Forelimb muscle (tissue), 1 donor: ENCODE results near the gene AVPI1. TPM values are rescaled to one million over a fixed set of nuclear protein-coding genes. Genes with fewer than 3 reads are reported as not detected.
"Not testable (repeated sequence)": the region's sequence is repeated elsewhere in the genome, so short reads cannot be mapped to it uniquely, and the experiment has no call there.

ENCODE experiments used
- DNase-seq: peaks from one replicate; pipeline ENCODE4 v3.0.0-alpha.2; 2013; ENCODE audit warnings: low read depth
- polyA plus RNA-seq: library from polyadenylated mRNA; unstranded; fragments of 120-200 nt; gene quantifications from one replicate; pipeline ENCODE4 v1.2.1, GENCODE V29; 2013; ENCODE audit not compliant: insufficient read length

AVPI1 gene
- polyA plus RNA-seq, 1 donor = 6.0 TPM

GRCh38 chr10:97640868-97641811 is 45.9 kb downstream of the AVPI1 start:
- no peak for DNase-seq

DNA sequence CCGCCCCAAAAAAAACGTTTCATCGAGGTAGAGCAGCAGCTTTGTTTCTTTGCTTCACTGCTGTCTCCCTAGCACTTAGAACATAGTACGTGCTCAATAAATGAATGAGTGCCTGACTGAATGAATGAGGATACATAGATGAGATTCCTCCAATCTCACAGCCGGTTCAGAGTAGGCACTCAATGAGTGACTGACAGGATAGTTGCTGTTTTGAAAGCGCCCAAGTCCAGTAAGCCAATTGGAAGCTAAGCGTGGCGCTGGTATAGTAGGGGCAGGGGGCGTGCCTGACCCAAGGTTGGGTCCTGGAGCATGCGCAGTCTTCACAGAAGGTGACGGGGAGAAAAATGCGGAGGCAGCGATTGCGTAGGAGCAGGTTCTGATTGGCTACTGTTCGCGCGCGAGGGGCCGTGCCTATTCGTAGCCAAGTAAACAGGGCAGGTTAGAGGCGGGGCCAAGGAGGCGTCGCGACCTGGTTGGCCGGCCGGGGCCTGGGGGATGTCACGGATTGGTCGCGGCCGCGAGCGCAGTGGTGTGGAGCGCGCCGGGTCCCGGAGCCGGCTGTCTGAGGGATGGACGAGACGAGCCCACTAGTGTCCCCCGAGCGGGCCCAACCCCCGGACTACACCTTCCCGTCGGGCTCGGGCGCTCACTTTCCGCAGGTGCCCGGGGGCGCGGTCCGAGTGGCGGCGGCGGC is 46.7 kb downstream of the AVPI1 start, which contains the start of gene PI4K2A:
PI4K2A (plus strand) TSS at position 498 of the 694 bp plus-strand sequence; CDS start at position 570, 72 bp downstream.
- DNase-seq = peak; percentile 92

- DNase-seq = not testable (repeated sequence)
Measured at GRCh38 chr10:97639090-97639489, 48.0 kb downstream of the AVPI1 start.

DNA sequence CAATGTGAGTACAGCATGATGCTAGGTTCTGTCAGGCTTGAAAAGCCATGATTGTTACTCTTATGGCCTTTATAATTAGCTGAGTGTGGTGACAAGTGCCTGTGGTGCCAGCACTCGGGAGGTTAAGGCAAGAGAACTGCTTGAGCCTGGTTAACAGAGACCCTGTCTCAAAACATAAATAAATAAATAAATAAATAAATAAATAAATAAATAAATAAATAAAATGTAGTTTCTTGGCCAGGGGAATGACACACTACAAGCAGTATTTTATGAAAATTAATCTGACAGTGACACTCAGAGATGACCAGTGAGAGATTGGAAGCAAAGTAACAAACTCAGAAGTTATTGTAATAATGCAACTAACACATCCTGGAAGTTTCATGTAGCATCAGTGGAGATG is 51.5 kb downstream of the AVPI1 start:
- DNase-seq = no peak

- DNase-seq = no peak
Measured at GRCh38 chr10:97633921-97634320, 53.1 kb downstream of the AVPI1 start.

GRCh38 chr10:97632949-97633884 is 53.8 kb downstream of the AVPI1 start, which contains the start of gene MORN4:
Gene MORN4, minus strand, starts transcription at chr10:97633500. Its CDS starts 13,847 bp downstream, at chr10:97619653.
- peak; percentile 62 for DNase-seq

DNA sequence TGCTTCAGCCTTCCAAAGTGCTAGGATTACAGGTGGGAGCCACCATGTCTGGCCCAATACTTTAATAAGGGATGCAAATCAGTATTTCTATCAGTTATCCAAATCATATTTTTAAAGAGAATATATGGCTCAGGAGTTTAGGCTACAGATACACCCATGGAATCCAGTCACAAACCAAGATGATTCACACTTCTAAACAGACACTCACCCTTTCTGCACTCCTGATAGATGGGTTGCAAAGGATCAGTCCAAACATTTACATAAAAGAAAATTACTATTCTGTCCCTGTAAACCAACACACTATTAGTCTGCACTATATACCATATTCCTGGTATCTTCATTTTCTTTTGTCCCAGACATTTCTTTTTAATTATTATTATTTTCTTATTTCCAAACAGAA is 55.9 kb downstream of the AVPI1 start:
- no peak for DNase-seq

DNA sequence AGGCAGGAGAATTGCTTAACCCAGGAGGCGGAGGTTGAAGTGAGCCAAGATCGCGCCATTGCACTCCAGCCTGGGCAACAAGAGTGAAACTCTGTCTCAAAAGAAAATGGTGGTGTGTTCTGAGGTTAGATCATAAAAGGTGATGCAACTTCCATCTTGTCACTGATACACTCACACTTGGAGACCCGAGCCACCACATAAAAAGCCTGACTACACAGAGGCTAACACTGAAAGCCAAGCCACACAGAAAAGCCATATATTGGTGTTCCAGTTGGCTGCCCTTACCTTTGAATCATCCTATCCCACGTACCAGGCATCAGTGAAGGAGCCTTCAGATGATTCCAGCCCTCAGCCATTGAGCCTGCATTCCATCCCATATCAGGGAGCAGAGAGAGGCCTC is 57.8 kb downstream of the AVPI1 start:
- no peak for DNase-seq

DNA sequence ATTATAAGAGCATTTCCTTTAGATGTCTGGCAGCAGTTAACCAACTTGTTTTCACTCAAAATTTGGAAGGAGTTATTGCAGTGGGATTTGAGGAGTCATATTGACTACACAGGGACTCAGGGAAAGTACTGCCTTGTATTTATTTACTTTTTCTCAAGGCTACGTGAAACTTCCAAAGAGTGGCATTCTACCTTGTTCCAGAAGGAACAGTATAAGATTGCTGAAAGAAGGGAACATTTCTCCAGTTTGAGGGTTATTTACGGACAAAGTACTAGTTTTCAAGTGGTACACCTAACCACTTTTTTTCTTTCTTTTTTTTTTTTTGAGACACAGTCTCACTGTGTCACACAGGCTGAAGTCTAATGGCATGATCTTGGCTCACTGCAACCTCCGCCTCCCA is 58.8 kb downstream of the AVPI1 start:
- DNase-seq = no peak

DNA sequence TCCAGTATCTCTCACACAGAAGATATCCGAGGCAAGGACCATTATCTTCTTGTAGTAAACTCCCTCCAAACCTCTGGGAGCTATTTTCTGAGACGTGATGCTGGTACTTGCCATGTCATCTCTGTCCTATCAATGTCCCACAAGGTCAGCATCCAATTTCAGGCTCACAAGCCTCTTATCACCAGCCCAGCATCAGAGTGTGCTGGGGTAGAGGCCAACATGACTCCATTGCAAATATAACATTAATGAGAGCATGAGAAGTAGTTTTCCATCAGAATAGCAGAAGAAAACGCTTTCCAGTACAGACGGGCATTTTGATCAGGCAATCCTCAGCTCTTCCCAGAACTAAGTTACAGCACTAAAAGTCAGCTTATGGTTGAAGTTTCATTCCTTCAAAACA is 59.3 kb downstream of the AVPI1 start:
- no peak for DNase-seq

Other genes with a start within 250 kb of the AVPI1 start
- 22.8 TPM for gene EXOSC1, start 241.2 kb downstream of the AVPI1 start, polyA plus RNA-seq
- gene ZDHHC16, start 241.1 kb downstream of the AVPI1 start, polyA plus RNA-seq = 28.8 TPM
- gene MMS19, start 188.8 kb downstream of the AVPI1 start, polyA plus RNA-seq = 63.0 TPM
- gene UBTD1, start 188.3 kb downstream of the AVPI1 start, polyA plus RNA-seq = 13.8 TPM
- 48.1 TPM for gene ANKRD2, start 114.5 kb downstream of the AVPI1 start, polyA plus RNA-seq
- 0.90 TPM for gene HOGA1, start 102.9 kb downstream of the AVPI1 start, polyA plus RNA-seq
- gene C10orf62, start 97.5 kb downstream of the AVPI1 start, polyA plus RNA-seq = 0.11 TPM
- gene MORN4, start 53.7 kb downstream of the AVPI1 start, polyA plus RNA-seq = 4.2 TPM
- gene PI4K2A, start 46.6 kb downstream of the AVPI1 start, polyA plus RNA-seq = 9.5 TPM
- gene MARVELD1, start 26.5 kb upstream of the AVPI1 start, polyA plus RNA-seq = 37.1 TPM
- gene ZFYVE27, start 49.9 kb upstream of the AVPI1 start, polyA plus RNA-seq = 13.0 TPM
- gene SFRP5, start 84.8 kb upstream of the AVPI1 start, polyA plus RNA-seq = 1.1 TPM
- gene GOLGA7B, start 162.6 kb upstream of the AVPI1 start, polyA plus RNA-seq = 0.06 TPM